Retinal pigment epithelial cell (primary cell): Measurements from ENCODE around the gene TERB2.
"Not testable (repeated sequence)": the region's sequence is repeated elsewhere in the genome, so short reads cannot be mapped to it uniquely, and the experiment has no call there.

Experiments
- DNase-seq: peaks from one replicate; pipeline ENCODE4 v3.0.0-alpha.2; 2010; ENCODE audit warnings: low read depth
- H3K4me3 ChIP-seq: 2 replicates; pipeline ENCODE4 v1.5.1; 2011; ENCODE audit warnings: mild to moderate bottlenecking, low read length, control low read depth, moderate library complexity
- TF ChIP-seq, protein P1 (sequence below): conservative IDR thresholded peaks from 2 replicates; pipeline ENCODE4 v1.5.1; 2011; ENCODE audit warnings: low read depth, low read length, control low read depth, inconsistent platforms

Gene TERB2

DNA sequence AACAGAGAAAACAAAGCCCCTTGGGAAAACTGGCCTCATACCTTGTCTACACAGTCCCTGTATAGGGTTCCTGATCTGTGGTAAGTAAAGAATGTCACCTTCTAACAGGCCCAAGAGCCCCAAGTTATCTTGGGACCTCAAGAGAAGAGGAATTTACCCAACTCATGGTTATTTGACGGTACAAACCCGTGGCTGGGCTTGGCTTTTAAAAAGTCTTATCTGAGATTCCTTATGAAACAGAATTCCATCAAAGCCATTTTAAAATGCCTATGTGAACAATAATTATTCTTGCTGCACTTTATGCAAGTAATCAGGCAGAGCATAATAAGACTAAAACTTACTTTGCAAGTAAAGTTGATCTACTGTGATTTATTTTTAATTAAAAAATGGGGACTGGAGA, 52.6 kb downstream of the TERB2 start:
- TF ChIP-seq, protein P1, sequence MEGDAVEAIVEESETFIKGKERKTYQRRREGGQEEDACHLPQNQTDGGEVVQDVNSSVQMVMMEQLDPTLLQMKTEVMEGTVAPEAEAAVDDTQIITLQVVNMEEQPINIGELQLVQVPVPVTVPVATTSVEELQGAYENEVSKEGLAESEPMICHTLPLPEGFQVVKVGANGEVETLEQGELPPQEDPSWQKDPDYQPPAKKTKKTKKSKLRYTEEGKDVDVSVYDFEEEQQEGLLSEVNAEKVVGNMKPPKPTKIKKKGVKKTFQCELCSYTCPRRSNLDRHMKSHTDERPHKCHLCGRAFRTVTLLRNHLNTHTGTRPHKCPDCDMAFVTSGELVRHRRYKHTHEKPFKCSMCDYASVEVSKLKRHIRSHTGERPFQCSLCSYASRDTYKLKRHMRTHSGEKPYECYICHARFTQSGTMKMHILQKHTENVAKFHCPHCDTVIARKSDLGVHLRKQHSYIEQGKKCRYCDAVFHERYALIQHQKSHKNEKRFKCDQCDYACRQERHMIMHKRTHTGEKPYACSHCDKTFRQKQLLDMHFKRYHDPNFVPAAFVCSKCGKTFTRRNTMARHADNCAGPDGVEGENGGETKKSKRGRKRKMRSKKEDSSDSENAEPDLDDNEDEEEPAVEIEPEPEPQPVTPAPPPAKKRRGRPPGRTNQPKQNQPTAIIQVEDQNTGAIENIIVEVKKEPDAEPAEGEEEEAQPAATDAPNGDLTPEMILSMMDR: no peak
- no peak for DNase-seq
- no peak overlapping the region for H3K4me3 ChIP-seq

DNA sequence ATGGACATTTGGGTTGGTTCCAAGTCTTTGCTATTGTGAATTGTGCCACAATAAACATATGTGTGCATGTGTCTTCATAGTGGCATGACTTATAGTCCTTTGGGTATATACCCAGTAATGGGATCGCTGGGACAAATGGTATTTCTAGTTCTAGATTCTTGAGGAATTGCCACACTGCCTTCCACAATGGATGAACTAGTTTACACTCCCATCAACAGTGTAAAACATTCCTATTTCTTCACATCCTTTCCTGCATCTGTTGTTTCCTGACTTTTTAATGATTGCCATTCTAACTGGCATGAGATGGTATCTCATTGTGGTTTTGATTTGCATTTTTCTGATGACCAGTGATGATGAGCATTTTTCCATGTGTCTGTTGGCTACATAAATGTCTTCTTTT, 58.6 kb downstream of the TERB2 start:
- H3K4me3 ChIP-seq, DNase-seq: not testable (repeated sequence)

DNA sequence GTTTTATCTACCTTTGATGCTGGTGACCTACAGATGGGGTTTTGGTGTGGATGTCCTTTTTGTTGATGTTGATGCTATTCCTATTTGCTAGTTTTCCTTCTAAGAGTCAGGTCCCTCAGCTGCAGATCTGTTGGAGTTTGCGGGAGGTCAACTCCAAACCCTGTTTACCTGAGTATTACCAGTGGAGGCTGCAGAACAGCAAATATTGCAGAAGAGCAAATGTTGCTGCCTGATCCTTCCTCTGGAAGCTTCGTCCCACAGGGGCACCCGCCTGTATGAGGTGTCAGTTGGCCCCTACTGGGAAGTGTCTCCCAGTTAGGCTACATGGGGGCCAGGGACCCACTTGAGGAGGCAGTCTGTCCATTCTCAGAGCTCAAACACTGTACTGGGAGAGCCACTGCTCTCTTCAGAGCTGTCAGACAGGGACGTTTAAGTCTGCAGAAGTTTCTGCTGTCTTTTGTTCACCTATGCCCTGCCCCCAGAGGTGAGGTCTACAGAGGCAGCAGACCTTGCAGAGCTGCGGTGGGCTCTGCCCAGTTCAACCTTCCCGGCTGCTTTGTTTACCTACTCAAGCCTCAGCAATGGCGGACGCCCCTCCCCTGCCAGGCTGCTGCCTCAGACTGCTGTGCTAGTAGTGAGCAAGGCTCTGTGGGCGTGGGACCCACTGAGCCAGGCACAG, 63.9 kb downstream of the TERB2 start:
- not testable (repeated sequence) for DNase-seq, H3K4me3 ChIP-seq

DNA sequence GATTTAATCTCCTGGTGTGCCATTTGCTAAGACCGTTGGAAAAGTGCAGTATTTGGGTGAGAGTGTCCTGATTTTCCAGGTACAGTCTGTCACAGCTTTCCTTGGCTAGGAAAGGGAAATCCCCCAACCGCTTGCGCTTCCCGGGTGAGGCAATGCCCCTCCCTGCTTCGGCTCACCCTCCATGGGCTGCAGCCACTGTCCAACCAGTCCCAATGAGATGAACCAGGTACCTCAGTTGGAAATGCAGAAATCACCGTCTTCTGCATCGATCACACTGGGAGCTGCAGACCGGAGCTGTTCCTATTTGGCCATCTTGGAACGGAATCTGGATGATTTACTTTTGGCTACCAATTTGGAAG, 64.4 kb downstream of the TERB2 start:
- H3K4me3 ChIP-seq, DNase-seq: not testable (repeated sequence)

DNA sequence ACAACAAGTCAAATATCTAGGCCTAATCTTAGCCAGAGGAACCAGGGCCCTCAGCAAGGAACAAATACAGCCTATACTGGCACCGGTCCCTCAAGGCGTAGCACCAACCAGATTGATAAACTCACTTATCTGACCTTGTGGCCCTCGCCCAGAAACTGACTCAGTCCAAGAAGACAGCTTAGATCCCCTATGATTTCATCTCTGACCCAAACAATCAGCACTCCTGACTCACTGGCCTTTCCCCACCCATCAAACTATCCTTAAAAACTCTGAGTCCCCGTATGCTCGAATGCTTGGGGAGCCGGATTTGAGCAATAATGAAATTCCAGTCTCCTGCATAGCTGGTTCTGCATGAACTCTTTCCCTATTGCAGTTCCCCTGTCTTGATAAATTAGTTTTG, 64.9 kb downstream of the TERB2 start:
- no peak for DNase-seq
- TF ChIP-seq, protein P1: no peak
- H3K4me3 ChIP-seq: no peak overlapping the region

DNA sequence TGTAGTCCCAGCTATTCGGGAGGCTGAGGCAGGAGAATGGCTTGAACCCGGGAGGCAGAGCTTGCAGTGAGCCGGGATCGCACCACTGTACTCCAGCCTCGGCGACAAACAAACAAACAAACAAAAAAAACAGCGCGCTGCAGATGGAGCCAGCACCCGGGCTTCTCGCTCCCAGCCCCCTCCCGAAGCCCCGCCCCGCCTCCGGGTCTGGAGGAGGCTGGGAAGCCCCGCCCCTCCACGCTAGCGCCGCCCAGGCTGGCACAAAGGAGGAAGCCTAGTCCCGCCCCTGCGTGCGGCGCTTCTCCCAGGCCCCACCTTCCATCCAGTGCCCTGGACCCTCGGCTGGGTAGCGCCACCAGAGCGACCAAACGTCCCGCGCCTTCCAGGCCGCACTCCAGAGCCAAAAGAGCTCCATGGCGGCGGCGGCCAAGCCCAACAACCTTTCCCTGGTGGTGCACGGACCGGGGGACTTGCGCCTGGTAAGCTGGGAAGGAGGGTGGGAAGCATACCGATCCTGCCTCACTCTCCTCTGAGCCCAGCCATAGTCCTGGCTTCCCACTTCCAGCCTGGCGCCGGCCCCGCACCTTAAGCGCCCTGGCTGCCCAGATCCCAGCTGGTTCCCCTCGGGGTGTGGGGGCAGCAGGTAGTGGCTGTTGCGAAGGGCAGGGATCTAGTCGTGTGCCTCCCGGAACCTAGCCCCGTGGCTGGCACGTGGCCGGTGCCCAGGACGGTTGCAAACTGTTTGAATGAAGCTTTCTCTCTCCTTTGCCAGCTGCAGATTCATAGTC, 66.6 kb downstream of the TERB2 start, which contains the start of gene SORD:
TSS of gene SORD (plus strand) at position 325 of the 788 bp plus-strand sequence. CDS start at position 414, 89 bp downstream.
- peak within 1 kb of the TSS; percentile 74 for H3K4me3 ChIP-seq
- DNase-seq: peak; percentile 54
- TF ChIP-seq, protein P1: peak; percentile 1

DNA sequence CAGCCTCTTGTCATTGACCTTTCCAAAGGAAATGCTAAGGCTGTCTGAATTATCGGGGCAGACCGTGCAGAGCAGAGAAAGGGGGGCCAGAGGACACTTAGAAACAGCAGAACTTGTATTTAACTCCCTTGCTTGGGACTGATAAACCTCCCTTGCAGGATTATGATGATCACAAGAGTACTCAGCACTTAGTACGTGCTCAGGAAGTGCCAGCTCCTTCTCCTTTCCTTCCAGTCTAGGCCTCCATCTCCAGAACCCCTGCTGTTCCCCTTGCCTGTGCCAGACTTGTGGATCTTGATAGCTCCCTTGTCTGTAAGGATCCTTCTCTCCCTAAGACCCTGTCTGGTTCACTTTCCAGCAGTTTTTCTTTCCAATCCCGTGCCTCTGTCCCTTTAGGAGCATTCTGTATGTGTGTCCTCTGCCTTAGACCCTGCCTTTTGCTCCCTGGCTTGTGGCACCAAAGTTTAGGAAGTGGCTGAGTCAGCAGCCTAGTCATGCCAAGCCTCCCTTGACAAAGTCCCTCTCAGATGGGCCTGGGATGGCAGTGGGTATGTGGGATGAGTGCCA, 67.3 kb downstream of the TERB2 start:
- TF ChIP-seq, protein P1: no peak
- H3K4me3 ChIP-seq: peak overlapping the region; percentile 74
- DNase-seq: no peak

DNA sequence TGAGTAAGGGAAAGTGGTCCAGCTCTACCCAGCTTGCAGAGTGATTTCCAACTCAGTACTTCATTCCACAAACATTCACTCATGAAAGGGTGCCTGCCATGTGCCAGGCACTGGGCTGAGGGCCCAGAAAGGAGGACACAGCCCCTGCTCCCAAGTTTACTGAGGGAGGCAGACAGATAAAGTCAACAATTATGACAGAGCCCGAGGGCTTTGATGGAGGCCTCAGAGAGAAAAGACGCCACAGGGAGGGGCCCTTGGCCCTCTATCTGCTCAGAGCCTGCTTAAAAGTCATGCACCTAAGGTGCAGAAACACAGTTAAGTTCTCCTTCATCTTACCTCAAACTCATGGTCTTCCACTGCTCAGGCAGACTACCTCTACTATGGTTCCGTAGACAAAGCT, 68.2 kb downstream of the TERB2 start:
- DNase-seq, H3K4me3 ChIP-seq: not testable (repeated sequence)

DNA sequence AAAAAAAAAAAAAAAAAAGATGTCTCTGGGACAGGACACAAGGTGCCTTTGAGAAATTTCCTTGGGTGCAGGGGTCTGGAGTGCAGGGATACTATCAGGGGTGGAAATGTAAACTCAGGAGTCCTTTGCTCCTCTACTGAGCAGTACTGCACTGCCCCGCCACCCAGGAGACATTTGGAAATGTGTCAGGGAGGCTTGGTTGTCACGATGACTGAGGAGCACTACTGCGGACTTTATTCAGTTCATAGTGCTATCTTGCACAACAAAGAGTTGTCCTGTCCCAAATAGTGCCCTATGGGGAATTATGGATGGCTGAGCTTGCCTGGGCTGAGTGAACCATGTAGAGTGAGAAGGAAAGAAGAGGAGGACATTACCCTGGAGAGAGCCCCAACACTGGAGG, 69.1 kb downstream of the TERB2 start:
- not testable (repeated sequence) for DNase-seq, H3K4me3 ChIP-seq
